SK-N-SH (cell line): ENCODE data around the gene DBH. TPM values are rescaled to one million over a fixed set of nuclear protein-coding genes. Genes with fewer than 3 reads are reported as not detected.

Source experiments
- CTCF ChIA-PET: fragments of 300-600, 350-600 bp; formaldehyde crosslinking; extraction: SDS; loops from one replicate; lab custom pipeline; 2021; lab: Yijun Ruan, JAX
- POLR2A ChIA-PET: fragments of 350-600 bp; sonication (Branson Sonifier 250); formaldehyde crosslinking; extraction: SDS; loops from one replicate; lab custom pipeline; 2020; ENCODE audit warnings: antibody characterized with exemption, inconsistent platforms; lab: Yijun Ruan, JAX
- DNase-seq: peaks from one replicate; pipeline ENCODE4 v3.0.0; 2012
- H2AFZ ChIP-seq: fragments of 200-600 bp; sonication (generic); 2 replicates; pipeline ENCODE4 v1.8.1; 2016; ENCODE audit warnings: antibody characterized with exemption, mild to moderate bottlenecking, low read depth
- H3F3A ChIP-seq: fragments of 200-600 bp; sonication (generic); replicated peaks from 2 replicates; pipeline ENCODE3; 2016; ENCODE audit warnings: antibody characterized with exemption, mild to moderate bottlenecking; ENCODE audit not compliant: insufficient read depth
- H3K27ac ChIP-seq, 2 experiments: fragments of 200-500 bp in 1 of 2; fragments of 200-600 bp in 1 of 2; sonication (Bioruptor generic) in 1 of 2; sonication (generic), shearing (Covaris generic) in 1 of 2; 2 replicates each; pipeline versions ENCODE4 v1.5.1 to v1.6.1; 2014 to 2016; ENCODE audit warnings: low read depth in 2 of 2, inconsistent platforms in 1 of 2, low read length in 1 of 2, mild to moderate bottlenecking in 1 of 2, mixed read lengths in 1 of 2
- H3K27me3 ChIP-seq: fragments of 200-600 bp; sonication (generic), shearing (Covaris generic); 2 replicates; pipeline ENCODE4 v1.6.1; 2016; ENCODE audit warnings: mixed run types; ENCODE audit not compliant: insufficient read depth
- H3K36me3 ChIP-seq, 2 experiments: fragments of 200-500 bp in 1 of 2; fragments of 200-600 bp in 1 of 2; sonication (Bioruptor generic) in 1 of 2; sonication (generic) in 1 of 2; replicated peaks in 1 of 2; 2 replicates each; pipeline versions ENCODE3 to v1.5.1; 2014 to 2016; ENCODE audit warnings: low read length in 1 of 2, mild to moderate bottlenecking in 1 of 2; ENCODE audit not compliant: insufficient read depth in 2 of 2, control insufficient read depth in 1 of 2
- H3K4me1 ChIP-seq, 2 experiments: fragments of 200-500 bp in 1 of 2; fragments of 200-600 bp in 1 of 2; sonication (Bioruptor generic) in 1 of 2; sonication (generic), shearing (Covaris generic) in 1 of 2; 2 replicates each; pipeline versions ENCODE4 v1.5.1 to v1.6.1; 2014 to 2016; ENCODE audit warnings: low read depth in 1 of 2, low read length in 1 of 2, mixed run types in 1 of 2; ENCODE audit not compliant: insufficient read depth in 2 of 2, control insufficient read depth in 1 of 2
- H3K4me2 ChIP-seq: fragments of 200-600 bp; sonication (generic), shearing (Covaris generic); 2 replicates; pipeline ENCODE4 v1.6.1; 2017; ENCODE audit warnings: mixed run types
- H3K4me3 ChIP-seq, 2 experiments: fragments of 200-500 bp in 1 of 2; fragments of 200-600 bp in 1 of 2; sonication (Bioruptor generic) in 1 of 2; sonication (generic), shearing (Covaris generic) in 1 of 2; 2 replicates each; pipeline versions ENCODE4 v1.5.1 to v1.8.1; 2014 to 2016; ENCODE audit warnings: low read depth in 2 of 2, inconsistent platforms in 1 of 2, low read length in 1 of 2, mild to moderate bottlenecking in 1 of 2, mixed read lengths in 1 of 2, moderate library complexity in 1 of 2
- H3K79me2 ChIP-seq: fragments of 200-600 bp; sonication (generic); 2 replicates; pipeline ENCODE4 v1.8.1; 2017; ENCODE audit warnings: mild to moderate bottlenecking; ENCODE audit not compliant: insufficient read depth
- H3K9ac ChIP-seq: fragments of 200-600 bp; sonication (generic); 2 replicates; pipeline ENCODE4 v1.6.1; 2017; ENCODE audit warnings: mixed run types
- H3K9me2 ChIP-seq: fragments of 200-600 bp; sonication (generic); 2 replicates; pipeline ENCODE4 v1.6.1; 2017; ENCODE audit warnings: mixed run types
- H3K9me3 ChIP-seq: fragments of 200-600 bp; sonication (generic); 2 replicates; pipeline ENCODE4 v1.6.1; 2017; ENCODE audit warnings: mixed run types, mild to moderate bottlenecking, moderate library complexity
- H4K20me1 ChIP-seq: fragments of 200-600 bp; sonication (generic); 2 replicates; pipeline ENCODE4 v1.6.1; 2017; ENCODE audit warnings: mild to moderate bottlenecking, mixed run types; ENCODE audit not compliant: insufficient read depth
- CHD2 ChIP-seq: fragments of 150-350 bp; IDR thresholded peaks from 2 replicates; pipeline ENCODE4 v1.6.1; 2018; ENCODE audit warnings: low read length; ENCODE audit not compliant: partially characterized antibody
- CTCF ChIP-seq: fragments of 200-600 bp; sonication (generic); IDR thresholded peaks from 2 replicates; pipeline ENCODE4 v1.6.1; 2017; ENCODE audit warnings: antibody characterized with exemption, mild to moderate bottlenecking, moderate library complexity
- FOSL2 ChIP-seq: IDR thresholded peaks from 2 replicates; pipeline ENCODE4 v1.4.0; 2012; ENCODE audit warnings: low read depth, mild to moderate bottlenecking, moderate library complexity, borderline replicate concordance
- FOXJ3 ChIP-seq: sonication (generic); formaldehyde crosslinking; IDR thresholded peaks from 2 replicates; pipeline ENCODE4 v1.5.1; 2020; ENCODE audit warnings: mild to moderate bottlenecking, missing genetic modification reagents
- FOXM1 ChIP-seq: IDR thresholded peaks from 2 replicates; pipeline ENCODE4 v1.4.0; 2012; ENCODE audit warnings: low read depth, mild to moderate bottlenecking
- GABPA ChIP-seq: IDR thresholded peaks from 2 replicates; pipeline ENCODE4 v1.4.0; 2012; ENCODE audit warnings: low read depth, mild to moderate bottlenecking
- GATA2 ChIP-seq: sonication (generic); formaldehyde crosslinking; IDR thresholded peaks from 2 replicates; pipeline ENCODE4 v1.5.0; 2020; ENCODE audit warnings: mild to moderate bottlenecking, missing genetic modification reagents
- JUND ChIP-seq: IDR thresholded peaks from 2 replicates; pipeline ENCODE4 v1.4.0; 2012
- MXI1 ChIP-seq: IDR thresholded peaks from 2 replicates; pipeline ENCODE4 v1.6.1; 2012; ENCODE audit warnings: mild to moderate bottlenecking, low read depth, low read length, improper control_type of control experiment
- NFIC ChIP-seq: IDR thresholded peaks from 2 replicates; pipeline ENCODE4 v1.4.0; 2012; ENCODE audit warnings: borderline replicate concordance
- REST ChIP-seq: IDR thresholded peaks from 2 replicates; pipeline ENCODE4 v1.6.1; 2012; ENCODE audit warnings: mild to moderate bottlenecking, low read depth, low read length, moderate library complexity
- RFX5 ChIP-seq: IDR thresholded peaks from 2 replicates; pipeline ENCODE4 v1.6.1; 2012; ENCODE audit warnings: mild to moderate bottlenecking, improper control_type of control experiment, low read length
- RXRA ChIP-seq: IDR thresholded peaks from 2 replicates; pipeline ENCODE4 v1.4.0; 2012; ENCODE audit warnings: low read depth, mild to moderate bottlenecking, borderline replicate concordance
- SIN3A ChIP-seq: IDR thresholded peaks from 2 replicates; pipeline ENCODE4 v1.6.1; 2012; ENCODE audit warnings: low read depth, mild to moderate bottlenecking, low read length, moderate library complexity, borderline replicate concordance
- TEAD4 ChIP-seq: IDR thresholded peaks from 2 replicates; pipeline ENCODE4 v1.4.0; 2012; ENCODE audit warnings: mild to moderate bottlenecking, borderline replicate concordance; ENCODE audit not compliant: insufficient read depth
- USF1 ChIP-seq: IDR thresholded peaks from 2 replicates; pipeline ENCODE4 v1.4.0; 2012; ENCODE audit warnings: low read depth, borderline replicate concordance
- YY1 ChIP-seq: IDR thresholded peaks from 2 replicates; pipeline ENCODE4 v1.4.0; 2012; ENCODE audit warnings: low read depth, mild to moderate bottlenecking
- WGBS: methylation state at CpG from one replicate; pipeline ENCODE4 v1.1.6; 2017; ENCODE audit warnings: low lambda C conversion rate; 5-methylcytosine and 5-hydroxymethylcytosine counted together
- polyA plus RNA-seq, 3 experiments: library from polyadenylated mRNA; depleted of rRNA; stranded (reverse); fragments of >200 nt; gene quantifications; 2 replicates each; pipeline ENCODE4 v1.2.3, GENCODE V29; 2012

Gene DBH
- polyA plus RNA-seq, 1 of the 3 experiments (the other 2 are of a cell fraction): 0.92 TPM

- TF ChIP-seq REST: no peak
- no peak for TF ChIP-seq USF1
- no peak for TF ChIP-seq CTCF
- no peak for TF ChIP-seq CHD2
- TF ChIP-seq SIN3A: no peak
These were observed 70.3 kb downstream of the DBH start (continued) for GRCh38 chr9:133706307-133707050.

GRCh38 chr9:133707065-133707762, 71.1 kb downstream of the DBH start:
- H3K9ac ChIP-seq: no peak overlapping the region
- no peak for DNase-seq
- H3K79me2 ChIP-seq: no peaks in the 10 kb centered on the region
- WGBS: 86% methylated on average over 16 of the region's 17 CpGs
- H3F3A ChIP-seq: no peaks in the 10 kb centered on the region
- no peak overlapping the region for H3K4me2 ChIP-seq
- no peaks in the 10 kb centered on the region for H4K20me1 ChIP-seq
- H3K9me3 ChIP-seq: no peaks in the 10 kb centered on the region
- H3K4me1 ChIP-seq: peaks cover 15 to 18% of the 10 kb centered on the region in 2 experiments; a peak in 3 of 4 replicates
- ChIA-PET POLR2A (no interaction called here), CTCF (interaction anchor here (1.2 to 2.3 kb wide), 2 partner anchors 9 to 36 kb away, joined by 3 to 11 read pairs; no protein-coding TSS in a partner anchor)
- no peaks in the 10 kb centered on the region for H3K36me3 ChIP-seq
- no peaks in the 10 kb centered on the region for H3K27me3 ChIP-seq
- H3K4me3 ChIP-seq: no peak overlapping the region
- H2AFZ ChIP-seq: no peak overlapping the region
- H3K9me2 ChIP-seq: no peaks in the 10 kb centered on the region
- no peak overlapping the region for H3K27ac ChIP-seq
- no peak for TF ChIP-seq SIN3A
- no peak for TF ChIP-seq NFIC
- no peak for TF ChIP-seq JUND
- no peak for TF ChIP-seq GATA2 (CRISPR knock-in tag)
- no peak for TF ChIP-seq RFX5
- TF ChIP-seq MXI1: no peak
- no peak for TF ChIP-seq REST
- TF ChIP-seq FOXM1: no peak
- TF ChIP-seq FOSL2: no peak
- no peak for TF ChIP-seq YY1
- TF ChIP-seq RXRA: no peak
- no peak for TF ChIP-seq TEAD4
- no peak for TF ChIP-seq GABPA
- TF ChIP-seq CHD2: no peak
- TF ChIP-seq FOXJ3: no peak
